ENCODE results near the gene COPS8. TPM values are rescaled to one million over a fixed set of nuclear protein-coding genes. Genes with fewer than 3 reads are reported as not detected.

Gene COPS8
- 89.7 and 113 TPM in 2 replicates for total RNA-seq

GRCh38 chr2:237085248-237086221 is at the start of gene COPS8:
COPS8 (plus strand) TSS chr2:237085889; CDS start chr2:237085965, 76 bp downstream.

